ENCODE data around the gene MORN2.

DNA sequence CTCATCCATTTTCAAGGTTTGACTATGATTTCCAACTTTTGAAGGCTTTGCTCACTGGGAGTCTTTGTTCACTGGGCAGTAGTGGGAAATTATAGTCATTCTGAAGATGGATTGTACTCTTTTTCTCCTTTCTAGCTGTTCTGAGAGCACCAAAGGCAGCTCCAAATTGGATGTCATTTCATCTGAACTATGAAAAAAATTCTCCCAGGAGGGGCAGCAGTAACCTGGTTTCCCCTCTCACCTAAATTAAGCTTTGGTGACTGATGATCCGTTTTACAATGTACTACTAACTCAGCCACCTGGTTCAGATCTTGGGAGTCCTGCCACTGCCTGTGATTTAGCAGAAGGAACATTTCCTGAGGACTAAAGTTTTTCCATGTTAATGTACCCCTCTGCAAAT is 31.5 kb downstream of the MORN2 start:
- TF ChIP-seq, protein P1, sequence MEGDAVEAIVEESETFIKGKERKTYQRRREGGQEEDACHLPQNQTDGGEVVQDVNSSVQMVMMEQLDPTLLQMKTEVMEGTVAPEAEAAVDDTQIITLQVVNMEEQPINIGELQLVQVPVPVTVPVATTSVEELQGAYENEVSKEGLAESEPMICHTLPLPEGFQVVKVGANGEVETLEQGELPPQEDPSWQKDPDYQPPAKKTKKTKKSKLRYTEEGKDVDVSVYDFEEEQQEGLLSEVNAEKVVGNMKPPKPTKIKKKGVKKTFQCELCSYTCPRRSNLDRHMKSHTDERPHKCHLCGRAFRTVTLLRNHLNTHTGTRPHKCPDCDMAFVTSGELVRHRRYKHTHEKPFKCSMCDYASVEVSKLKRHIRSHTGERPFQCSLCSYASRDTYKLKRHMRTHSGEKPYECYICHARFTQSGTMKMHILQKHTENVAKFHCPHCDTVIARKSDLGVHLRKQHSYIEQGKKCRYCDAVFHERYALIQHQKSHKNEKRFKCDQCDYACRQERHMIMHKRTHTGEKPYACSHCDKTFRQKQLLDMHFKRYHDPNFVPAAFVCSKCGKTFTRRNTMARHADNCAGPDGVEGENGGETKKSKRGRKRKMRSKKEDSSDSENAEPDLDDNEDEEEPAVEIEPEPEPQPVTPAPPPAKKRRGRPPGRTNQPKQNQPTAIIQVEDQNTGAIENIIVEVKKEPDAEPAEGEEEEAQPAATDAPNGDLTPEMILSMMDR (IDR thresholded peaks at IDR 0.05), result no peak
- TF ChIP-seq POLR2A (IDR thresholded peaks at IDR 0.05), result no peak

All from Peyer's patch (tissue), 4 donors.